KOPT-K1 (cell line): ENCODE results near the gene FKBP15.
"Not testable (repeated sequence)": the region's sequence is repeated elsewhere in the genome, so short reads cannot be mapped to it uniquely, and the experiment has no call there.

Experiments
- H3K27ac ChIP-seq: fragments of 200-600 bp; sonication (generic); 2 replicates; pipeline ENCODE4 v1.5.1; 2016; ENCODE audit warnings: antibody characterized with exemption, mild to moderate bottlenecking, low read depth, low read length; ENCODE audit not compliant: poor library complexity, severe bottlenecking
- H3K36me3 ChIP-seq: fragments of 200-600 bp; sonication (generic); 2 replicates; pipeline ENCODE4 v1.5.1; 2017; ENCODE audit warnings: antibody characterized with exemption, mild to moderate bottlenecking, low read length, moderate library complexity; ENCODE audit not compliant: insufficient read depth
- H3K9me3 ChIP-seq: fragments of 200-600 bp; sonication (generic); 2 replicates; pipeline ENCODE4 v1.5.1; 2017; ENCODE audit warnings: antibody characterized with exemption, low read length, mild to moderate bottlenecking; ENCODE audit not compliant: insufficient read depth, poor library complexity, severe bottlenecking

The FKBP15 gene

GRCh38 chr9:113221003-113221799, at the start of gene FKBP15, which contains the start of gene SLC31A1:
Gene FKBP15, minus strand, starts transcription at chr9:113221277. Its CDS starts 34 bp downstream, at chr9:113221243.
Gene SLC31A1, plus strand, starts transcription at chr9:113221544. Its CDS starts 34,605 bp downstream, at chr9:113256149.
- Histone ChIP-seq H3K9me3 (no peaks in the 10 kb centered on the region), H3K27ac (peak within 1 kb of the TSS; percentile 79), H3K36me3 (peaks cover 7% of the 10 kb centered on the region; the same call in 1 of the 2 replicates)

- peaks cover 66% of the 10 kb centered on the region for H3K36me3 ChIP-seq
- no peak overlapping the region for H3K27ac ChIP-seq
- H3K9me3 ChIP-seq, result no peaks in the 10 kb centered on the region
Measured at GRCh38 chr9:113269871-113270270, 48.8 kb upstream of the FKBP15 start.

GRCh38 chr9:113269355-113269754, 48.3 kb upstream of the FKBP15 start:
- peaks cover 66% of the 10 kb centered on the region for H3K36me3 ChIP-seq
- no peak overlapping the region for H3K27ac ChIP-seq
- no peaks in the 10 kb centered on the region for H3K9me3 ChIP-seq

- Histone ChIP-seq H3K27ac (no peak overlapping the region), H3K36me3 (peaks cover 60% of the 10 kb centered on the region)
Measured at GRCh38 chr9:113267911-113268566, 47.0 kb upstream of the FKBP15 start.

GRCh38 chr9:113266174-113266573, 45.1 kb upstream of the FKBP15 start:
- Histone ChIP-seq H3K9me3 (no peaks in the 10 kb centered on the region), H3K27ac (no peak overlapping the region), H3K36me3 (peaks cover 51% of the 10 kb centered on the region)

More at GRCh38 chr9:113267911-113268566, 47.0 kb upstream of the FKBP15 start:
- H3K9me3 ChIP-seq, result no peaks in the 10 kb centered on the region

- Histone ChIP-seq H3K36me3 (peaks cover 44% of the 10 kb centered on the region), H3K27ac (no peak overlapping the region), H3K9me3 (no peaks in the 10 kb centered on the region)
Measured at GRCh38 chr9:113261917-113262671, 41.0 kb upstream of the FKBP15 start.

GRCh38 chr9:113258282-113258681, 37.2 kb upstream of the FKBP15 start:
- H3K27ac ChIP-seq, result no peak overlapping the region
- H3K9me3 ChIP-seq, result no peaks in the 10 kb centered on the region
- peaks cover 40% of the 10 kb centered on the region for H3K36me3 ChIP-seq

- Histone ChIP-seq H3K27ac (no peak overlapping the region), H3K9me3 (no peaks in the 10 kb centered on the region), H3K36me3 (peaks cover 40% of the 10 kb centered on the region)
Measured at GRCh38 chr9:113257863-113258262, 36.8 kb upstream of the FKBP15 start.

GRCh38 chr9:113255438-113255837, 34.4 kb upstream of the FKBP15 start:
- Histone ChIP-seq H3K27ac (no peak overlapping the region), H3K9me3 (no peaks in the 10 kb centered on the region), H3K36me3 (peaks cover 26% of the 10 kb centered on the region)

- H3K36me3 ChIP-seq, result peaks cover 22% of the 10 kb centered on the region
- no peaks in the 10 kb centered on the region for H3K9me3 ChIP-seq
- no peak overlapping the region for H3K27ac ChIP-seq
Measured at GRCh38 chr9:113254991-113255390, 33.9 kb upstream of the FKBP15 start.

GRCh38 chr9:113250807-113251206, 29.7 kb upstream of the FKBP15 start:
- Histone ChIP-seq H3K27ac (no peak overlapping the region), H3K9me3 (no peaks in the 10 kb centered on the region)

GRCh38 chr9:113249661-113250060, 28.6 kb upstream of the FKBP15 start:
- not testable (repeated sequence) for H3K27ac ChIP-seq, H3K36me3 ChIP-seq, H3K9me3 ChIP-seq

More at GRCh38 chr9:113250807-113251206, 29.7 kb upstream of the FKBP15 start:
- no peaks in the 10 kb centered on the region for H3K36me3 ChIP-seq

GRCh38 chr9:113247640-113248039, 26.6 kb upstream of the FKBP15 start:
- Histone ChIP-seq H3K9me3 (no peaks in the 10 kb centered on the region), H3K27ac (no peak overlapping the region), H3K36me3 (no peaks in the 10 kb centered on the region)

GRCh38 chr9:113246928-113247327, 25.9 kb upstream of the FKBP15 start:
- no peaks in the 10 kb centered on the region for H3K9me3 ChIP-seq
- no peaks in the 10 kb centered on the region for H3K36me3 ChIP-seq
- H3K27ac ChIP-seq, result no peak overlapping the region

- H3K27ac ChIP-seq, result no peak overlapping the region
- no peaks in the 10 kb centered on the region for H3K9me3 ChIP-seq
- H3K36me3 ChIP-seq, result no peaks in the 10 kb centered on the region
Measured at GRCh38 chr9:113245894-113246293, 24.8 kb upstream of the FKBP15 start.
